Measurements from ENCODE around the gene STYK1.
A peak's percentile ranks its signal among the peaks of the same experiment; 100 is the strongest.

STYK1 gene

DNA sequence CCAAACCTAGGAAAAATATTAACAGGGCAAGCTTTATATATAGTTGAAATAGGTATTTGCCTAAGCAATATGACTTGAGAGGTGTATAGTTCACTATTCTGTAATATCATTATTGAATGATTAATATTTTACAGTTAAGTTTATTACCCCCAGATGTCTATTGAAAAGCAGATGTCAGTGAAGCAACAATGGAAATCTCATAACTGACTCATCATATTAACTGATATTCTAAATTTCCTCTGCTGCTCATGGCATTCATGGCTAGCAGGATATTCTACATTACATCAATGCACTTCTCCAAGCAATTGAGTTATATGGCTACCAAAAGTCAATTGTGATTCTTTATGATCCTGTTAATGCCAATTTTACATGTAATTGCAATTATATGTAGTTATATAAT lies 50.7 kb downstream of the STYK1 start:
- no peak overlapping the region for H3K4me3 ChIP-seq (ENCODE audit: insufficient read length, low read depth)
- H3K36me3 ChIP-seq (ENCODE audit: insufficient read depth, insufficient read length, low read length), result peaks cover 3% of the 10 kb centered on the region
- TF ChIP-seq YY1 (IDR thresholded peaks at IDR 0.05; ENCODE audit: insufficient read depth, insufficient read length) (no peak), SUZ12 (IDR thresholded peaks at IDR 0.05; ENCODE audit: extremely low read depth, insufficient read depth, insufficient read length) (no peak), ZNF274 (IDR thresholded peaks at IDR 0.05; ENCODE audit: low read depth, low read length) (no peak)
- no peak for DNase-seq (ENCODE audit: low read depth, low spot score)
- H3K27me3 ChIP-seq (ENCODE audit: insufficient read depth, insufficient read length), result no peaks in the 10 kb centered on the region
- H3K4me1 ChIP-seq (ENCODE audit: insufficient read depth, insufficient read length), result no peaks in the 10 kb centered on the region
- H3K9me3 ChIP-seq (ENCODE audit: insufficient read depth, low read length), result no peaks in the 10 kb centered on the region
- H3K9ac ChIP-seq (ENCODE audit: insufficient read length, low read depth), result no peak overlapping the region

- no peak for TF ChIP-seq YY1 (IDR thresholded peaks at IDR 0.05; ENCODE audit: insufficient read depth, insufficient read length)
- no peak for TF ChIP-seq ZNF274 (IDR thresholded peaks at IDR 0.05; ENCODE audit: low read depth, low read length)
- TF ChIP-seq SUZ12 (IDR thresholded peaks at IDR 0.05; ENCODE audit: extremely low read depth, insufficient read depth, insufficient read length), result no peak
These were observed 52.6 kb downstream of the STYK1 start for GRCh38 chr12:10621278-10621677.

GRCh38 chr12:10620078-10620779 lies 53.6 kb downstream of the STYK1 start:
- no peak overlapping the region for H3K4me3 ChIP-seq (ENCODE audit: insufficient read length, low read depth)
- H3K36me3 ChIP-seq (ENCODE audit: insufficient read depth, insufficient read length, low read length), result peaks cover 3% of the 10 kb centered on the region
- TF ChIP-seq SUZ12 (IDR thresholded peaks at IDR 0.05; ENCODE audit: extremely low read depth, insufficient read depth, insufficient read length) (no peak), ZNF274 (IDR thresholded peaks at IDR 0.05; ENCODE audit: low read depth, low read length) (no peak), YY1 (IDR thresholded peaks at IDR 0.05; ENCODE audit: insufficient read depth, insufficient read length) (no peak)
- DNase-seq (ENCODE audit: low read depth, low spot score), result no peak
- no peaks in the 10 kb centered on the region for H3K9me3 ChIP-seq (ENCODE audit: insufficient read depth, low read length)
- H3K4me1 ChIP-seq (ENCODE audit: insufficient read depth, insufficient read length), result no peaks in the 10 kb centered on the region
- H3K9ac ChIP-seq (ENCODE audit: insufficient read length, low read depth), result no peak overlapping the region
- no peaks in the 10 kb centered on the region for H3K27me3 ChIP-seq (ENCODE audit: insufficient read depth, insufficient read length)

More at GRCh38 chr12:10621278-10621677, 52.6 kb downstream of the STYK1 start:
- no peaks in the 10 kb centered on the region for H3K9me3 ChIP-seq (ENCODE audit: insufficient read depth, low read length)
- no peak overlapping the region for H3K9ac ChIP-seq (ENCODE audit: insufficient read length, low read depth)
- H3K4me3 ChIP-seq (ENCODE audit: insufficient read length, low read depth), result no peak overlapping the region
- H3K36me3 ChIP-seq (ENCODE audit: insufficient read depth, insufficient read length, low read length), result peaks cover 3% of the 10 kb centered on the region
- no peaks in the 10 kb centered on the region for H3K4me1 ChIP-seq (ENCODE audit: insufficient read depth, insufficient read length)
- DNase-seq (ENCODE audit: low read depth, low spot score), result no peak
- H3K27me3 ChIP-seq (ENCODE audit: insufficient read depth, insufficient read length), result no peaks in the 10 kb centered on the region

DNA sequence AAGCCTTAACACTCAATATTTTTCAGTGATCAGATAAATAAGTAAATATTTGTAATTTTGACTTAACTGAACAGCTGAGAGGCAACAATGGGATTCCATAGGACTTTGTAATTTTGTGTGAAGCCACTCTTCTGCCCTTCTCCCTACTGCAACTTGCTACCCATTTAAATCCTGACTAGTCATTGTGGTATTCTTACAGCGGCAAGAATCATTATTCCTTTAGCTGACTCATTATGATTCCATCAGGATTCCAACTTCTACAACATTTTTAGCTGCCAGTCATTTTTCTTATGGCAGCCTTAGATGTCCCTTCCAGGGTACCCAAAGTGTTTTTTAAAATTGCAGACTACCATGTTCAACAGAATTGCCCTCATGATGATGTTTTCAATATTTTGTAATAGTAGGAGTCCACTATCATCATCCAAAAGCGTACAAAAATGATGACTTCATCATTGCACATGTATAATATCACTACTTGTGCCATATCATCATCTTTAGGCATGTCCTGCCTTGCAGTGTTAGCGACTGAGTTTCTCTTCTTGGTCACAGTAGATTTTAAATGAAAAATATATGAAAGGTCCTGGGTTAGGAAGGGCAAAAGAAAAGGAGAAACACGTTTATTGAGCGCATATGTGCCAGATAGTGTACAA lies 55.4 kb downstream of the STYK1 start:
- TF ChIP-seq ZNF274 (IDR thresholded peaks at IDR 0.05; ENCODE audit: low read depth, low read length) (no peak), SUZ12 (IDR thresholded peaks at IDR 0.05; ENCODE audit: extremely low read depth, insufficient read depth, insufficient read length) (no peak), YY1 (IDR thresholded peaks at IDR 0.05; ENCODE audit: insufficient read depth, insufficient read length) (no peak)
- DNase-seq (ENCODE audit: low read depth, low spot score), result no peak

GRCh38 chr12:10617863-10618262 lies 56.0 kb downstream of the STYK1 start:
- TF ChIP-seq SUZ12 (IDR thresholded peaks at IDR 0.05; ENCODE audit: extremely low read depth, insufficient read depth, insufficient read length), result no peak
- TF ChIP-seq ZNF274 (IDR thresholded peaks at IDR 0.05; ENCODE audit: low read depth, low read length), result no peak
- TF ChIP-seq YY1 (IDR thresholded peaks at IDR 0.05; ENCODE audit: insufficient read depth, insufficient read length), result no peak
- no peaks in the 10 kb centered on the region for H3K9me3 ChIP-seq (ENCODE audit: insufficient read depth, low read length)

More for the DNA sequence above, 55.4 kb downstream of the STYK1 start:
- Histone ChIP-seq H3K4me3 (ENCODE audit: insufficient read length, low read depth) (no peak overlapping the region), H3K9me3 (ENCODE audit: insufficient read depth, low read length) (no peaks in the 10 kb centered on the region), H3K9ac (ENCODE audit: insufficient read length, low read depth) (no peak overlapping the region), H3K36me3 (ENCODE audit: insufficient read depth, insufficient read length, low read length) (peaks cover 3% of the 10 kb centered on the region), H3K27me3 (ENCODE audit: insufficient read depth, insufficient read length) (no peaks in the 10 kb centered on the region), H3K4me1 (ENCODE audit: insufficient read depth, insufficient read length) (no peaks in the 10 kb centered on the region)

DNA sequence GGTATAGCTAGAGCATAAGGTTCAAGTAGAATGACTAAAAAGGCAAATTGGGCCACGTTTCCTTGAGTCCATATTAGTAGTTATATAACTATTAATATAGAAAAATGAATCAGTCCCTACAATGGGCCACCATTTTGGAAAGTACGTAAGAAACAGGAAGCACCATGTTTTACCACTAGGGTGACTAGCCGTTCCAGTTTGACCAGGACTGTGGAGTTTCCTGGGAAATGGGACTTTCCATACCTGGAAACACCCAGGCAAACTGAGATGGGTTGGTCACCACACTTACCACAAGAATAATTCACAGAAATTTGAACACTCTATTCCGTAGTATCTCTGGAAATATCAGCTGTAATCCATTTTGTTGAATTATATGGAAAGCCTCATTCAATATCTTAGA lies 58.3 kb downstream of the STYK1 start:
- TF ChIP-seq SUZ12 (IDR thresholded peaks at IDR 0.05; ENCODE audit: extremely low read depth, insufficient read depth, insufficient read length) (no peak), ZNF274 (IDR thresholded peaks at IDR 0.05; ENCODE audit: low read depth, low read length) (no peak), YY1 (IDR thresholded peaks at IDR 0.05; ENCODE audit: insufficient read depth, insufficient read length) (no peak)
- Histone ChIP-seq H3K27me3 (ENCODE audit: insufficient read depth, insufficient read length) (no peaks in the 10 kb centered on the region), H3K36me3 (ENCODE audit: insufficient read depth, insufficient read length, low read length) (peaks cover 26% of the 10 kb centered on the region), H3K9me3 (ENCODE audit: insufficient read depth, low read length) (no peaks in the 10 kb centered on the region), H3K4me1 (ENCODE audit: insufficient read depth, insufficient read length) (no peaks in the 10 kb centered on the region), H3K4me3 (ENCODE audit: insufficient read length, low read depth) (no peak overlapping the region), H3K9ac (ENCODE audit: insufficient read length, low read depth) (no peak overlapping the region)
- no peak for DNase-seq (ENCODE audit: low read depth, low spot score)

More at GRCh38 chr12:10617863-10618262, 56.0 kb downstream of the STYK1 start:
- H3K27me3 ChIP-seq (ENCODE audit: insufficient read depth, insufficient read length), result no peaks in the 10 kb centered on the region
- no peak overlapping the region for H3K4me3 ChIP-seq (ENCODE audit: insufficient read length, low read depth)
- H3K36me3 ChIP-seq (ENCODE audit: insufficient read depth, insufficient read length, low read length), result peaks cover 3% of the 10 kb centered on the region
- H3K4me1 ChIP-seq (ENCODE audit: insufficient read depth, insufficient read length), result no peaks in the 10 kb centered on the region
- no peak overlapping the region for H3K9ac ChIP-seq (ENCODE audit: insufficient read length, low read depth)
- DNase-seq (ENCODE audit: low read depth, low spot score), result no peak

DNA sequence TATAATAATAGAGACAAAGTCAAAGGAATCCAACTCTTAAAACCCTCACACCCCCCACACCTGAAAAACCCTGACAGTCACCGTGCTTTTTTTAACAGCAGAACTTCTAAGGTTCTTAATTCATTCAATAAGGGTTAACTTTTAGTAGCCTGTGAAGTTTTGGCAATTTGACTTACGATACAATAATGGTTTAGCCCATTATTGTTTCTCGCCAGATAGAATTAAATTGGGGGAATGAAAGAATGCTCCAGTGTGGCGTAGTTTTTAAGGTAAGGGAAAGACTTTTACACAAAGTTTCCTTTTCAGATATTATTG lies 59.8 kb downstream of the STYK1 start:
- Histone ChIP-seq H3K4me1 (ENCODE audit: insufficient read depth, insufficient read length) (no peaks in the 10 kb centered on the region), H3K4me3 (ENCODE audit: insufficient read length, low read depth) (peak overlapping the region; percentile 91), H3K36me3 (ENCODE audit: insufficient read depth, insufficient read length, low read length) (peaks cover 38% of the 10 kb centered on the region), H3K9ac (ENCODE audit: insufficient read length, low read depth) (peak overlapping the region; percentile 94), H3K9me3 (ENCODE audit: insufficient read depth, low read length) (no peaks in the 10 kb centered on the region), H3K27me3 (ENCODE audit: insufficient read depth, insufficient read length) (no peaks in the 10 kb centered on the region)
- no peak for DNase-seq (ENCODE audit: low read depth, low spot score)
- no peak for TF ChIP-seq ZNF274 (IDR thresholded peaks at IDR 0.05; ENCODE audit: low read depth, low read length)
- TF ChIP-seq SUZ12 (IDR thresholded peaks at IDR 0.05; ENCODE audit: extremely low read depth, insufficient read depth, insufficient read length), result no peak
- no peak for TF ChIP-seq YY1 (IDR thresholded peaks at IDR 0.05; ENCODE audit: insufficient read depth, insufficient read length)

Data from NT2/D1 (cell line).